Smooth muscle cell (in vitro differentiated cells): ENCODE results near the gene MOV10L1. TPM values are rescaled to one million over a fixed set of nuclear protein-coding genes. Genes with fewer than 3 reads are reported as not detected.

Source experiments
- DNase-seq: peaks from one replicate; lab custom pipeline; 2025; ENCODE audit not compliant: unreplicated experiment; lab: John Stamatoyannopoulos, UW
- H2AFZ ChIP-seq: fragments of 200-600 bp; sonication (generic); 2 replicates; pipeline ENCODE4 v1.6.0; 2016; ENCODE audit warnings: antibody characterized with exemption, low read depth, mild to moderate bottlenecking
- H3F3A ChIP-seq: fragments of 200-600 bp; sonication (generic); 2 replicates; pipeline ENCODE4 v1.6.0; 2017; ENCODE audit warnings: antibody characterized with exemption, low read depth
- H3K27ac ChIP-seq: fragments of 200-600 bp; sonication (generic); 2 replicates; pipeline ENCODE4 v1.5.1; 2016; ENCODE audit warnings: low read depth, mild to moderate bottlenecking
- H3K27me3 ChIP-seq: fragments of 200-600 bp; sonication (generic); 2 replicates; pipeline ENCODE4 v1.6.1; 2016; ENCODE audit warnings: low read depth, mild to moderate bottlenecking
- H3K36me3 ChIP-seq: fragments of 200-600 bp; sonication (generic); 2 replicates; pipeline ENCODE4 v1.5.1; 2016; ENCODE audit warnings: low read depth
- H3K4me1 ChIP-seq: fragments of 200-600 bp; sonication (generic); 2 replicates; pipeline ENCODE4 v1.5.1; 2016; ENCODE audit warnings: low read depth
- H3K4me2 ChIP-seq: fragments of 200-600 bp; sonication (generic); 2 replicates; pipeline ENCODE4 v1.6.0; 2016; ENCODE audit warnings: mild to moderate bottlenecking
- H3K4me3 ChIP-seq: fragments of 200-600 bp; sonication (generic); 2 replicates; pipeline ENCODE4 v1.5.1; 2016; ENCODE audit warnings: mild to moderate bottlenecking
- H3K79me2 ChIP-seq: fragments of 200-600 bp; sonication (generic); 2 replicates; pipeline ENCODE4 v1.6.0; 2016; ENCODE audit warnings: low read depth, mild to moderate bottlenecking
- H3K9ac ChIP-seq: fragments of 200-600 bp; sonication (generic); 2 replicates; pipeline ENCODE4 v1.6.0; 2016; ENCODE audit warnings: low read depth
- H3K9me3 ChIP-seq: fragments of 200-600 bp; sonication (generic); replicated peaks from 2 replicates; pipeline ENCODE4 v1.5.1; 2016; ENCODE audit warnings: low read depth
- H4K20me1 ChIP-seq: fragments of 200-600 bp; sonication (generic); 2 replicates; pipeline ENCODE4 v1.6.0; 2016; ENCODE audit warnings: low read depth
- WGBS: methylation state at CpG from one replicate; pipeline ENCODE4 v1.1.7; 2016; ENCODE audit warnings: low lambda C conversion rate; 5-methylcytosine and 5-hydroxymethylcytosine counted together
- polyA plus RNA-seq: library from polyadenylated mRNA; unstranded; fragments of >200 nt; fragmentation: Nextera tagmentation; extraction: Ambion mirVana; gene quantifications from 2 replicates; pipeline ENCODE4 v1.2.1, GENCODE V29; 2016
- total RNA-seq: library from RNA; depleted of rRNA; stranded (reverse); fragments of >200 nt; gene quantifications from 2 replicates; pipeline ENCODE4 v1.2.3, GENCODE V29; 2014
- TF ChIP-seq, protein P1 (sequence below): fragments of 200-600 bp; sonication (generic); IDR thresholded peaks from 2 replicates; pipeline ENCODE4 v1.5.1; 2017; ENCODE audit warnings: borderline replicate concordance, mild to moderate bottlenecking, antibody characterized with exemption; ENCODE audit not compliant: insufficient read depth, poor library complexity, severe bottlenecking

The MOV10L1 gene
- total and polyA plus RNA-seq, 2 experiments from 2014 or later: 0.10 to 0.85 TPM

DNA sequence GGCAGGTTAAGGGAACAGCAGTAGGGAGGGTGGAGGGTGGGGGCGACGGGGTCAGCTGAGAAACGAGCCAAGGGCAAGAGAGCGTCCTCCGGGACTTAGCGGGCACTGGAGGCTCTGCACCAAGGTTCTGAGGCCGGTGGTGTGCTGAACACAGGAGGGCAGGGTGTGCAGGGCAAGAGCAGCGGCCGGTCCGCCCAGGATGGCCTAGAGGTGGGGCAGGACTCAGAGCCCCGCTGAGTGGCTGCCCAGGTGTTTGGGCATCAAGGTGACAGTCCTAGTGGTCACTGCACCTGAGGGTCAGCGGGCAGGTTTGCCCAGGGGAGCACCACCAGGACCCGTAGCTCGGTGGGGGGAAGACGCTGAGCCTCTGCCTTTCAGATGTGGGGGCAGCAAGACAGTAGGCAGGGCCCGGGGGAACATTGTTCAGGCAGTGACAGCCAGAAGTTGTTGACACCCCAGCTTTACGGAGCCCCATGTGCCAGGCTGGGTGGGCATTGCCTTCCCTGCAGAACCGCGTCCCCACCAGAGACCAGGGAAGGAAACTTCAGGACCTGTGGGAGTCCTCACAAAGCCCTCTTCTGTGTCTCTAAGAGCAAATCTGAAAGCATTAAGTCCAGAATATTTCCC is 27.2 kb upstream of the MOV10L1 start:
- WGBS: 96% methylated on average over 19 of the region's 19 CpGs

DNA sequence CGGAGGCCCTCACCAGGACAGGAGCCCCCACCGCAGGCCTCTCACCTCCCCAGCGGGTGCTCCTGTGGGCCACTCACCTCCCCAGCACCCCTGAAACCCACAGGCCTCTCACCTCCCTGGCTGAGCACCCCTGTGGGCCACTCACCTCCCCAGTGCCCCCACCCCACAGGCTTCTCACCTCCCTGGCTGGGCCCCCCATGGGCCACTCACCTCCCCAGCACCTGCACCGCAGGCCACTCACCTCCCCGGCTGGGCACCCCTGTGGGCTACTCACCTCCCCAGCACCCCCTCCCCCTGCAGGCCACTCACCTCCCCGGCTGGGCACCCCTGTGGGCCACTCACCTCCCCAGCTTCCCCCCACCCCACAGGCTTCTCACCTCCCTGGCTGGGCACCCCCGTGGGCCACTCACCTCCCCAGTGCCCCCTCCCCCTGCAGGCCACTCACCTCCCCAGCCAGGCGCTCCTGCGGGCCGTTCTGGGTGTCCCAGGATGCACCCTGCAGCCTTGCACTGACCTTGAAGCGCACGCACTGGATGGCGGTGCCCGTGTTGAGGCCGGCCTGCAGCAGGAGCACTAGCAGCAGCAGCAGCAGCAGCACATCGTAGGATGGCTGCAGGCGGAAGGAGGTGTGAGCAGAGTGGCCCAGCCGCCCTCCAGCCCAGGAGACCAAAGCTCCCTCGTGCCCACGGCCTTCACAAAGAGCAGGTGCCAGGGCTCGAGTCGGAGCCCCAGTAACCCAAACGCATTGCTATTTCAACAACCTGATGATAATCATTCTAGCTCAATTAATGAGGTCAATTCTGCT is 26.0 kb upstream of the MOV10L1 start:
- H4K20me1 ChIP-seq: no peaks in the 10 kb centered on the region
- no peak overlapping the region for H3K27ac ChIP-seq
- no peak overlapping the region for H3K9ac ChIP-seq
- H3K4me1 ChIP-seq: peaks cover 2% of the 10 kb centered on the region
- DNase-seq: no peak
- H3K9me3 ChIP-seq: no peaks in the 10 kb centered on the region
- no peaks in the 10 kb centered on the region for H3K36me3 ChIP-seq
- WGBS: 93% methylated on average over 17 of the region's 23 CpGs
- H3K27me3 ChIP-seq: peaks cover 2% of the 10 kb centered on the region
- H3F3A ChIP-seq: no peaks in the 10 kb centered on the region
- H3K4me2 ChIP-seq: no peak overlapping the region
- H3K4me3 ChIP-seq: no peak overlapping the region
- no peak overlapping the region for H2AFZ ChIP-seq
- TF ChIP-seq, protein P1, sequence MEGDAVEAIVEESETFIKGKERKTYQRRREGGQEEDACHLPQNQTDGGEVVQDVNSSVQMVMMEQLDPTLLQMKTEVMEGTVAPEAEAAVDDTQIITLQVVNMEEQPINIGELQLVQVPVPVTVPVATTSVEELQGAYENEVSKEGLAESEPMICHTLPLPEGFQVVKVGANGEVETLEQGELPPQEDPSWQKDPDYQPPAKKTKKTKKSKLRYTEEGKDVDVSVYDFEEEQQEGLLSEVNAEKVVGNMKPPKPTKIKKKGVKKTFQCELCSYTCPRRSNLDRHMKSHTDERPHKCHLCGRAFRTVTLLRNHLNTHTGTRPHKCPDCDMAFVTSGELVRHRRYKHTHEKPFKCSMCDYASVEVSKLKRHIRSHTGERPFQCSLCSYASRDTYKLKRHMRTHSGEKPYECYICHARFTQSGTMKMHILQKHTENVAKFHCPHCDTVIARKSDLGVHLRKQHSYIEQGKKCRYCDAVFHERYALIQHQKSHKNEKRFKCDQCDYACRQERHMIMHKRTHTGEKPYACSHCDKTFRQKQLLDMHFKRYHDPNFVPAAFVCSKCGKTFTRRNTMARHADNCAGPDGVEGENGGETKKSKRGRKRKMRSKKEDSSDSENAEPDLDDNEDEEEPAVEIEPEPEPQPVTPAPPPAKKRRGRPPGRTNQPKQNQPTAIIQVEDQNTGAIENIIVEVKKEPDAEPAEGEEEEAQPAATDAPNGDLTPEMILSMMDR: no peak
- H3K79me2 ChIP-seq: no peaks in the 10 kb centered on the region

More for the DNA sequence above, 27.2 kb upstream of the MOV10L1 start:
- Histone ChIP-seq H3K36me3 (no peaks in the 10 kb centered on the region), H3K79me2 (no peaks in the 10 kb centered on the region), H3K9me3 (no peaks in the 10 kb centered on the region), H3K27me3 (peaks cover 5% of the 10 kb centered on the region), H3K4me2 (no peak overlapping the region), H4K20me1 (no peaks in the 10 kb centered on the region), H3F3A (no peaks in the 10 kb centered on the region), H2AFZ (no peak overlapping the region), H3K4me3 (no peak overlapping the region), H3K4me1 (peaks cover 6% of the 10 kb centered on the region), H3K27ac (no peak overlapping the region), H3K9ac (no peak overlapping the region)
- TF ChIP-seq, protein P1: no peak
- DNase-seq: no peak

DNA sequence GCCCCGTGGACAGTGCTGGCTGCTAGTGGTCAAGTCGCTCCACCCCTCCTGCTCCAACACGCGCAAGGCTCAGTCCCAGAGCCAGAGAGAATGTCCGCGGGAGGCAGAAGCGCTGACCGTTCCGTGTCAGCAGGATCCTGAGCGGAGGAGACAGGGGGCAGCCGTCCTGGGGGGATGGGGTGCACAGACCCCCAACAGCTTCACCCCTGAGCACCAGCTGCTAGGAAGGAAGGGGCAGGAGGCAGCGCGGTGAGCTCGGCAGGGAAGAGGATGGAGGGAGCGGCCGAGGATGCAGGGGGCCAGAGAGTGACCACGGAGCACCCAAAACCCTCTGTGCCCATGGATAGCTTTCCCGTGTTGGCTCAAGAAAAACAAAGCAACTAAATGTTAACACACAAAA is 25.4 kb upstream of the MOV10L1 start:
- Histone ChIP-seq H3F3A (no peaks in the 10 kb centered on the region), H3K36me3 (no peaks in the 10 kb centered on the region), H2AFZ (no peak overlapping the region), H3K4me2 (no peak overlapping the region), H3K9ac (no peak overlapping the region), H3K4me1 (no peaks in the 10 kb centered on the region), H3K27ac (no peak overlapping the region), H3K79me2 (no peaks in the 10 kb centered on the region), H3K27me3 (no peaks in the 10 kb centered on the region), H3K4me3 (no peak overlapping the region), H4K20me1 (no peaks in the 10 kb centered on the region), H3K9me3 (no peaks in the 10 kb centered on the region)
- TF ChIP-seq, protein P1: no peak
- DNase-seq: no peak
- WGBS: 85% methylated on average over 18 of the region's 18 CpGs
